Adrenal gland (tissue), 5 donors: ENCODE measurements around the gene ITFG1.

Experiments
- CTCF ChIP-seq, 6 experiments: fragments of 450-650 bp in 4 of 6; fragments of 200-600 bp in 2 of 6; sonication (generic) in 1 of 6; IDR thresholded peaks; 1 replicate in 5 of 6; 2 replicates in 1 of 6; pipeline versions ENCODE4 v1.5.1 to v1.8.0; 2016 to 2021; ENCODE audit warnings: antibody characterized with exemption in 6 of 6, mild to moderate bottlenecking in 2 of 6, moderate library complexity in 1 of 6
- POLR2A ChIP-seq, 2 donors: fragments of 450-650 bp; IDR thresholded peaks; one replicate each; pipeline ENCODE4 v1.6.1; 2017; ENCODE audit warnings: antibody characterized with exemption in 2 of 2, mild to moderate bottlenecking in 2 of 2, moderate library complexity in 1 of 2
- donor health status: DM: no; HTN: no; CAD: no.

DNA sequence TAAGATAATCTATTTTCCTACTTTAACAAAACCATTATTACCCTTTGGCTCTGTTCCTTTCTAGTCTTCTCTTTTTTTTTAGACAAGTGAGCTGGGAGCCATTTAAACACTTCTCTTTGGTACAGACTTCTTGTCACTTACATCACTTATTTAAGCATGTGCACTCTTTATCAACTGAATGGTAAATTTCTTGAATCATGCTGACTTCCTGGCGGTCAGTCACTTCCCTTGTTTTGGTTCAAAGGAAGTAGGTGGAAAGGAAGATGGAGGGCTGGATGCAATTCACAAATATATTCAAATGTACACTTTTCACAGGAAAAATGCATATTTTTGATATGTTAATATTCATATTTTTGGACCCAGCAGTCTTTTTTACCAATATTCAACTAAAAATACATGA, 97.1 kb downstream of the ITFG1 start:
- TF ChIP-seq POLR2A (IDR thresholded peaks at IDR 0.05) (no peak), CTCF (IDR thresholded peaks at IDR 0.05) (no peak)
